D721Med (cell line): Measurements from ENCODE around the gene BLCAP.

Experiments used
- DNase-seq: peaks from one replicate; pipeline ENCODE4 v3.0.0; 2011; ENCODE audit warnings: low spot score; ENCODE audit not compliant: insufficient read length
- FAIRE-seq: peaks from 2 replicates; lab custom pipeline; 2011; peaks lifted over from hg19 to GRCh38; lab: Jason Lieb, UNC
- TF ChIP-seq, protein P1 (sequence below): IDR thresholded peaks from 2 replicates; pipeline ENCODE4 v1.5.1; 2012; ENCODE audit warnings: mild to moderate bottlenecking, control low read depth; ENCODE audit not compliant: insufficient read depth; ENCODE audit errors: missing control alignments

Gene BLCAP

GRCh38 chr20:37529214-37529967 is 1.7 kb upstream of the BLCAP start:
- FAIRE-seq (no peak), DNase-seq (no peak)
- TF ChIP-seq, protein P1, sequence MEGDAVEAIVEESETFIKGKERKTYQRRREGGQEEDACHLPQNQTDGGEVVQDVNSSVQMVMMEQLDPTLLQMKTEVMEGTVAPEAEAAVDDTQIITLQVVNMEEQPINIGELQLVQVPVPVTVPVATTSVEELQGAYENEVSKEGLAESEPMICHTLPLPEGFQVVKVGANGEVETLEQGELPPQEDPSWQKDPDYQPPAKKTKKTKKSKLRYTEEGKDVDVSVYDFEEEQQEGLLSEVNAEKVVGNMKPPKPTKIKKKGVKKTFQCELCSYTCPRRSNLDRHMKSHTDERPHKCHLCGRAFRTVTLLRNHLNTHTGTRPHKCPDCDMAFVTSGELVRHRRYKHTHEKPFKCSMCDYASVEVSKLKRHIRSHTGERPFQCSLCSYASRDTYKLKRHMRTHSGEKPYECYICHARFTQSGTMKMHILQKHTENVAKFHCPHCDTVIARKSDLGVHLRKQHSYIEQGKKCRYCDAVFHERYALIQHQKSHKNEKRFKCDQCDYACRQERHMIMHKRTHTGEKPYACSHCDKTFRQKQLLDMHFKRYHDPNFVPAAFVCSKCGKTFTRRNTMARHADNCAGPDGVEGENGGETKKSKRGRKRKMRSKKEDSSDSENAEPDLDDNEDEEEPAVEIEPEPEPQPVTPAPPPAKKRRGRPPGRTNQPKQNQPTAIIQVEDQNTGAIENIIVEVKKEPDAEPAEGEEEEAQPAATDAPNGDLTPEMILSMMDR, result peak; percentile 8

GRCh38 chr20:37528446-37529213 is 954 bp upstream of the BLCAP start:
- FAIRE-seq (no peak), DNase-seq (no peak)
- TF ChIP-seq, protein P1, result no peak

DNA sequence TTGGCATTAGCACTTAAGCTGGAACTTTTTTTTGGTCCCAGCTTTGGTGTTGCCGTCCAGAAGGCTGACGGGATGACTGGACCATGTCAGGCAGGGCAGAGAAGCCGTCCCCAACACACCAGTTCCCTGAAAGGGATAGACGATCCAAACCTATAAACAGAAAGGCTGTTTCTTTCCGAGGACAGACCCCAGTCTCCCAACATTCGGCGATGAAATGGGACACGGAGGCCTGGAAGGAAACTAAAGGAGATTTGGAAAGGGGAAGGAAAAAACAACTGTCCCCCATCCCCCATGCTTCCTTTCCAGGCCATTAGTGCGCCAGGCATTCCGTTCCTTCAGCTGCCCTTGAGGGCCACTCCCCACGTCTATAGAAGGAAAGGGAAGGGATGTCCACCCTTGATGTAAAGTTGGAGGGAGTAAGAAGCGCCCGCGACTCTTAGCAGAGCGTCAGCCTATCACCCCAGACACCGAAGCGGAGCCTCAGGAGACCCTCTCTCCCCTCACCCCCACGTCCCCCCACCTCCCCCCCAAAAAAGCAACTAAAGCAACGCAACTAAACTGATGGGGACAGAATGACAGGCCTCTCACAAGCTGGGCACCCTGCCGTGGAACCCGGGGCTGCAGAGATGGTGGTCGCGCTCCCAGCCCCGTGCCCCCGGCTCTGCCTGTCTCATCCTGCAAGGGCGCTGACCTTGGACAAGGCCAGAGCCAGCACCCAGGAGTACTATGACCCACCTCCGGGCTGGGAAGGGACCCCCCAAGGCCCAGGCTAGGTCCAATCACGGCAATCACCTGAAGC is 638 bp downstream of the BLCAP start:
- DNase-seq (no peak), FAIRE-seq (no peak)
- TF ChIP-seq, protein P1, result no peak

GRCh38 chr20:37526238-37526838 is 1.3 kb downstream of the BLCAP start:
- DNase-seq (no peak), FAIRE-seq (no peak)
- TF ChIP-seq, protein P1, result no peak

- DNase-seq (no peak), FAIRE-seq (no peak)
- TF ChIP-seq, protein P1, result no peak
Measured at GRCh38 chr20:37525810-37526209, 1.9 kb downstream of the BLCAP start.

DNA sequence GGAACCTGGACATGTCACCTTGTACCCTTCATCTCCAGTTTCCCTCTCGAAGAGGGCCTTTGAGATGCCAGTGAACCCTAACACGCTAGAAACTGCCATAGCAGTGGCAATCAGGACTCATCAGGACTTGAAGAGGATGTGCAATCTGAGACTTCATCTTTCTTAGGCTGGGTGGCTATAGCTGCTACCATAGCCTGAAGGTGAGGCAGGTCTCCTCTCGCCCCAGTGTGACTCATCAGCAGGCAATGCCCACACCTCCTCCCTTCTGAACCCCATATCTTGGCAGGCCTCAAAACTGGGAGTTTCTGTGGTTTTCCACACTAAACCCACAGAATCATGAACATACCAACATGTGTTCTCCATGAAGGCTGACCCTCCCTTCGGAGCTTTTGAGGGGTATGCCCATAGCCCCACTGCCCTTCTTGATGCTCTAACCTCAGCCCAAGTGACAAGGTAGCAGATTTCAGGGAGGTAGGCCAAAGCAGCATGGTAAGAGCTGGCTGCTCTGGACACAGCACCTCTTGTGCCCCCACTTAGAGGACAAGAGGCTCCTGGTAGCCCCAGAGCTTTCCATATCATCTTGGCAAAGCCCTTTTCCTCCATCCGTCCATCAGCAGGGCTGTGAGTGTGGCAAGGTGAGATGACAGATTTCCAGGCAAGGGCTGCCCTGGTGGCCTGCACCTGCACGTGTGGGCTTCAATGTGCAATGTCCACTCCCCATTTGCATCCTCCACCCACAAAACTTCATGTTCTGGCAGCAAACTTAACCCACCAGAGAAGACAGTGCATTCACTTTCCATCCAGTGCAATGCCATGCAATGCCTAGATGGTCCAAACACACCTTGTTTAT is 2.6 kb downstream of the BLCAP start:
- FAIRE-seq (no peak), DNase-seq (no peak)
- TF ChIP-seq, protein P1, result no peak
